ENCODE results near the gene ADGRV1.
"Not testable (repeated sequence)": the region's sequence is repeated elsewhere in the genome, so short reads cannot be mapped to it uniquely, and the experiment has no call there.

ADGRV1 gene

DNA sequence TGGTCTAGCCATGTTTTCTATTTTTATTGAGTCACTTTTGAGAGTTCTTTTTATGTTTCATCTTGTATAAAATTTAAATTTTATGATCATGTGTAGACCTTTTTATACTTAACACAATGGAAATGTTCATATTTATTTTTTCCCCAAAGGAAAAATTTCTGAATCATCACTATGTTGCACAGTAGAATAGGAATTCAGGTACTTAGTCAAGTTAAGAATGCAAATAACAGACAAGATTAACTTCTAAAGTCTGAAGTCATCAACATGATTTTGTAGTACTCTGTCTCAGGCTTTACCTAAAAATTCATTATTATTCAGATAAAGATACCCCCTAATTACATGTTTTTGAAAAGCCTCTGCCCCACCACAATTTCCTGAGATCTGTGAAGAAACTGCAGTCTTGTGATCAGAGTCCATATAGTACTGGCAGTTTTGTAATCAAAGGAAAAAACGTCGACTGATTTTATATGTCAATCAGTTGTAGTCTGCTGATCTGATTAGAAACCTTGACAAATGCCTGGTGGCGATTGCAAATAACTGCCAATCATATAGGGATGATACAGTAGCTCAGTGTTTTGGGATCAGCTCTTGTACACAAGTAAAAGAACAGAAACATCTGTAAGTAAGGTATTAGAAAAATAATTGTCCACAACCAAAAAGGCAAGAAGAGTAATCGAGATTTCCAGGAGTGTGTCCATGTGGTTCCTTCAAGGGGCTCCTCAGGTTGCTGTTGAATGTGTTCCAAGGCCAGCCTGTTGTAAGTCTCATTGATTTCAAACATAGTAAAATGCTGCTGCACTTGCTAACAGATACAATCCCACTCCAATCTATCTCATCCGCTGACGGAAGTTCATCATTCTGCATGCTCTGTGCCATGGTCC, 472.2 kb downstream of the ADGRV1 start:
- no peak for DNase-seq (ENCODE audit: low read depth)

GRCh38 chr5:91031402-91031752, 472.8 kb downstream of the ADGRV1 start:
- no peak for DNase-seq (ENCODE audit: low read depth)

DNA sequence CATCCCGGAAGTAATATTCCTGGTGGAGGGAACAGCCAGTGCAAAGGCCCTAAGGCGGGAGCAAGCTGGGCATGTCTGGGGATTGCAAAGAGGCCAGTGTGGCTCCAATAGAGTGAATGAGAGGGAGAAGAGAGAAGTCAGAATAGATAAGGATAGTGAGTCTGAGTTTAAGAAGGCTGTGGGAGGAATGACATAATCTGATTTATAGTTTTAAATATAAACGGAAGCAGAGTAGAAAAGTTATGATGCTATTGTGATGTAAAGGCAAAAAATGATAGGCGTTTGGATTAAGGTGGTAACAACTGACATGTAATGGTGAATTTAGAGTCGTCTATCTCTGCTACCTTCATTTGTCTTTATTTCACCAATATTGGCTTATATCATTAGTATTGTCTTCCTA, 473.5 kb downstream of the ADGRV1 start:
- DNase-seq (ENCODE audit: low read depth) = no peak

DNA sequence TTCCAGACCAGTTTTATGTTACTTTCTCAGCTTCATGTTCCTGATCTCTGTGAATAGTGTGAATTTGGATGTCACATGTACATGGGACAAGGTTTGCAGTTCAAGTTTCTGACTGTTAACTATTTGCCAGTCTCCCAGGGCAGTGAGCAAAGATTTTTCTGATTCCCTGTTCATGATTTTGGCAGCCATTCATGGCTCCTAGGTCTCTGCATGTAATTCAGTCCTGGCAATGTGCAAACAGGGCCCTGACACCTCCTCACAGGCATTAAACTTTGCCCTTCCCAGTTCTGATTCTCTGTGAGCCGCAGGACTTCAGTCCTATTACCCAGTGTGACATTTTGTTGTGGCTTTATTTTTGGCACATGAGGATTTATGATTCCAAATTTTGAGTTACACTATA, 474.8 kb downstream of the ADGRV1 start:
- DNase-seq (ENCODE audit: low read depth) = no peak

DNA sequence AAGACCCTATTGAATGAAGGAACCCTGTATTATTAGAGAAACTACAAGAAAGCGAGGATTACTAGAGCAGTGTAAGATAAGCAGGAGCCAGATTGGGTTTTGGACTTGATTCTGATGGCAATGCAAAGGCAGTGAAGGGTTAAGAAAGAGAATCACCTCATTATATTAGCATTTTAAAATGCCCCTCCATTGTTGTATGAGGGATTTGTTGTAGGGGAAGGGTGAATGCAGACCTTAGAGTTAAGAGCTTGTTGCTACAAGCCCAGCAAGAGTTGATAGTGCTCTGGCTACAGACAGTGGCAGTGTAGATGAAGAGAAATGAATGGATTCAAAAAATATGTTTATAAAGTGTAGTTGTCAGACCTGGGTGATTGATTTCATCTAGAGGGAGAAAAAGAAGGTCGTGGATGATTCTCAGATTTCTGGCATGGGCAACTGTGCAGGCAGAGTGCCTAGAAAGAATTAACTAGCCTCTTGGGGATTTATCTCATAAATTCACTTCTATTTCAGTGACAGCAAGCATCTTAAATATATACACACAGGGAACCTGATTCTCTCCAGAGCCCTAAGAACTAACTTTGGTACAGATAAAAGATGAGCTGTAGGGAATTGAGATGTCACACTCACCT, 479.7 kb downstream of the ADGRV1 start:
- peak; percentile 19 for DNase-seq (ENCODE audit: low read depth)

DNA sequence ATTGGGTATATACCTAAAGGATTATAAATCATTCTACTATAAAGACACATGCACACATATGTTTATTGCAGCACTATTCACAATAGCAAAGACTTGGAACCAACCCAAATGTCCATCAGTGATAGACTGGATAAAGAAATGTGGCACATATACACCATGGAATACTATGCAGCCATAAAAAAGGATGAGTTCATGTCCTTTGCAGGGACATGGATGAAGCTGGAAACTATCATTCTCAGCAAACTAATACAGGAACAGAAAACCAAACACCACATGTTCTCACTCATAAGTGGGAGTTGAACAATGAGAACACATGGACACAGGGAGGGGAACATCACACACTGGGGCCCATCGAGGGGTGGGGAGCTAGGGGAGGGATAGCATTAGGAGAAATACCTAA, 482.5 kb downstream of the ADGRV1 start:
- DNase-seq (ENCODE audit: low read depth) = not testable (repeated sequence)

GRCh38 chr5:91042247-91042935, 483.8 kb downstream of the ADGRV1 start:
- no peak for DNase-seq (ENCODE audit: low read depth)

- no peak for DNase-seq (ENCODE audit: low read depth)
Observed at GRCh38 chr5:91042936-91043255, 484.3 kb downstream of the ADGRV1 start.

GRCh38 chr5:91048073-91048472, 489.5 kb downstream of the ADGRV1 start:
- no peak for DNase-seq (ENCODE audit: low read depth)

DNA sequence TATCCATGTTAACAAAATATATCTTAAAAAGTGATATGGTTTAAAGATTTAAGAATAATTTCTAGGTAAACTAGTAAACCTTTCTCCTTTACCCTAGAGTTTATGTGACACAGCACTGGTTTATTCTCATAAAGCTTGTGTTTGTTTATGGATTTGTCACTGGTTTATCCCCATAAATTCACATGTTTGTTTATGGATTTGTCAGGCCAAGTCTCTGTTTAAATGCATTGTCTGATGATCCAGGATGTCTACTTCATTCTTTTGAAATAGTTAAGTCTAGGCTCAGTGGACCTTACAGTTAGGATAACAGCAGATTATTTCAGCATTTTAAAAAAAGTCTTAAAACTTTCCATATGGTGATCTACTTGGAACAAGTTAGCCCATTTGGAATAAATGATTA, 490.5 kb downstream of the ADGRV1 start:
- DNase-seq (ENCODE audit: low read depth) = no peak

GRCh38 chr5:91049800-91050199, 491.2 kb downstream of the ADGRV1 start:
- no peak for DNase-seq (ENCODE audit: low read depth)

DNA sequence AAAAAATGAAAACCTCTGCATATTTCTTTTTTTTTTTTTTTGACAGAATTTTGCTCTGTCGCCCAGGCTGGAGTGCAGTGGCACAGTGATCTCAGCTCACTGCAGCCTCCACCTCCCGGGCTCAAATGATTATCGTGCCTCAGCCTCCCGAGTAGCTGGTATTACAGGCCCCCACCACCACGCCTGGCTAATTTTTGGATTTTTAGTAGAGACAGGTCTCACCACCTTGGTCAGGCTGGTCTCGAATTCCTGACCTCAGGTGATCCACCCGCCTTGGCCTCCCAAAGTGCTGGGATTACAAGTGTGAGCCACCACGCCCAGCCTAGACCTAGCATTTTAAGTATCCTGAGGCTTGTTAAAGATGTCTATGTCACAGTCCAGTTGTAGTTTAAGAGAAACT, 493.8 kb downstream of the ADGRV1 start:
- DNase-seq (ENCODE audit: low read depth) = not testable (repeated sequence)

DNA sequence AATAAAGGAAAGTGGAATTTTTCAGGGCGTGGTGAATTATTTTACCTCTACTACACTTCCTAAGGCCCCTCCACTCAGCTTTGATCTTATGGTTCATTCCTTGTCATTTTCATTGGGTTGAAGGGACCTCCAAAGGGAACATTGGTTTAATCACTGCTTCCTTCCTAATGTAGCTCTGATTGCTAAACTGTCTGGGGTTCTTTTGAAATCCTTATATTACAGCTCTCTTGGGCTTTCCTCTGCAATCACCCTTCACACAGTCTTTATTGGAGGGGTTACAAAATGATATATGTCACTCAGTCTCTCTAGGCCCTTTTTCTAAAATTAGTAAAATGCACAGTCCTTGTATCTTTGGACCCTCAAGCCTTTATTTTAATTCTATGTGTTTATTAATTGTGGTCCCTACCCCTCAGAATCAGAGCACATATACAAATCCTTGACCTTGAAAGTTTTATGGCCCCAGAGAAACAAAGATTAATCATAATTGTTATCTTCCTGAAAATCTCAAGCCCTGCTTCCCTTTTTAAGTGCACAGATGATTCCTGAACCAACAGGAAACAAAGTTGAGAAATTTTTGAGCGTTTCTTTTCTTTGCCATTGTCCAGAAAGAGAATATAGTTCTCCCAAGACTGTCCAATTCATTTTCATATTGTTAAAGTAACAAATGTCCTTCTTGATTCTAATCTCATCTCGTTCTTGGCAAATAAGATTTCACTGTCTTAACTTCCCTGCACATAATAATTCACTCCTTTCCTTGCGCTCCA, 494.6 kb downstream of the ADGRV1 start:
- DNase-seq (ENCODE audit: low read depth) = no peak

DNA sequence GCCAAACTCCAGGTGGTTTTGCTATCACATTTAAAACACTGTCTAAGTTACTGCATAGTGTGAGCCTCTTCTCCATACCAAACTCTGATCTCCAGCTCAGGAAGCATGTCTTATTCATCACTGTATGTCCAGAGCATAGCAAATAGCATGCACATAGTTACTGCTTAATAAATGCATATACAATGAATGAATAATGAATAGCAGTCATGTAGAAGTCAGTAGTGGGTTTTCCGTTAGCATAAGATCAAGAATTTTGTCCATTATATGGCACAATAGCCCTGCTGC, 495.1 kb downstream of the ADGRV1 start:
- DNase-seq (ENCODE audit: low read depth) = no peak

GRCh38 chr5:91058155-91058554, 499.6 kb downstream of the ADGRV1 start:
- no peak for DNase-seq (ENCODE audit: low read depth)

- no peak for DNase-seq (ENCODE audit: low read depth)
Observed at GRCh38 chr5:91058575-91058974, 500.0 kb downstream of the ADGRV1 start.

GRCh38 chr5:91059409-91059808, 500.8 kb downstream of the ADGRV1 start:
- DNase-seq (ENCODE audit: low read depth) = no peak

DNA sequence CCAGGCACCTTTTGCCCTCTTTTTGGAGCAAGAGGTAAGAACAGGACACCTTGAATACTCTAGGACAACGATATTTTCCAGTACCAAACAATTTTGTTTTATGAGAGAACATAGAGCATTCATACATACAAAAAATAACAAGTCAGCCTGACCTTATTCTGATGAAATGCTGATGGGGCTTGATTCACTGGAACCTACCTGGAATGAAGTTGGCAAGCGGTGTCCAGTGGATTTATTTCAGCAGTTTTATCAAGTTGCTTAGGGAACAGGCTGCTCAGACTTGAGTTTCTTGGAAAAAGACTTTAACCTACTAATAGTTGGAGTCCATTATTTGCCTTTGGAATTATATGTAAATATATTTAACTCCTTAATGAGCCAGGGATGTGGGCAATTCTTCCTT, 502.5 kb downstream of the ADGRV1 start:
- DNase-seq (ENCODE audit: low read depth) = no peak

DNA sequence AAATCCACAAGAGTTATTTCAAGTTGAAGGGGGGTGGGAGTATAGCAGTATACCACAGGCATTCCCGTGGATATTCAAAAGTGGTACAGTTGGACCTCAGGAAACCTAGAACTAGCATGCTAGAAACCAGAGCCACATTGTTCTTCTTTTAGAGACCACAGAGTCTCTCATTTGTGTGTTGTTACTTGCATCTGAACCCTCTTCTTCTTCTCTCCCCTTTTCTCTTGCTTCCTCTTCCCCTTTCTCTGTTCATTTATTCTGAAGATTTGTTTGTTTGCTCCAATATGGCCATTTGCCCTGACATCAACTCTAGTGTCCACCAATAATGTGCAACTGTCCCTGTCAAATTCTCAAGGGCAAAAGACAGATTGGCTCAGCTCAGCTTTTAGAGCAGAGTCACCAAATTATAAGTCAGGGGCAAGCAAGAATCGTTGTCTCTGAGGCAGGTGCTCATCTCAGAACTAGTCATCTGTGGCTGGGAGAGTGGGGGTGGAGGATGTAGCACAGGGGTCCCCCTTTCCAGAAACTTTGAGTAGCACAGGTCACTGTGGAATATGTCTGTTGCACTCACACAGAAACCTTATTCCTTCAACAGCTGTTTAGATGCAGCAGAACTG, 503.5 kb downstream of the ADGRV1 start:
- no peak for DNase-seq (ENCODE audit: low read depth)

DNA sequence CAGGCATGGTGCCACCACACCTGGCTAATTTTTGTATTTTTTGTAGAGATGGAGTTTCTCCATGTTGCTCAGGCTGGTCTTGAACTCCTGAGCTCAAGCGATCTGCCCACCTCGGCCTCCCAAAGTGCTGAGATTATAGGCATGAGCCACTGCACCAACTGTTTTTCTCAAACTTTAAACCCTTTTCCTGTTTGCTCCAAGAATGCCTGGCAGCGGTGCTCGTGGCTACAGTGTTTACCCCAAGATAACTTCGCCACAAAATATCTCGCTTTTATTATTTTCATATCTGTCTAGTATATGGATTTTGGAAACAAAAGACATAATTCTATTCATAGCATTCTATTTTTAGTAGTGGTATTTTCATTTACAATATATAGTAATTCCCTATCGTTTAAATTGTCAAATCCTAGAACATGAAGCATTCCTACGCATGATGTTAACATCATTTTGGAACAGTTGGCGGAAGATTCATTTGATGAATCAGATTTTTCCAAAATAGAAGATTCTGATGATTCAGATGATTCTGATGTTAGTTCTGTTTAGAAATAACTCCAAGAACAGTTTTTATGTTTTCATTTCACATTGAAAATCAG, 504.6 kb downstream of the ADGRV1 start:
- DNase-seq (ENCODE audit: low read depth) = peak; percentile 12

DNA sequence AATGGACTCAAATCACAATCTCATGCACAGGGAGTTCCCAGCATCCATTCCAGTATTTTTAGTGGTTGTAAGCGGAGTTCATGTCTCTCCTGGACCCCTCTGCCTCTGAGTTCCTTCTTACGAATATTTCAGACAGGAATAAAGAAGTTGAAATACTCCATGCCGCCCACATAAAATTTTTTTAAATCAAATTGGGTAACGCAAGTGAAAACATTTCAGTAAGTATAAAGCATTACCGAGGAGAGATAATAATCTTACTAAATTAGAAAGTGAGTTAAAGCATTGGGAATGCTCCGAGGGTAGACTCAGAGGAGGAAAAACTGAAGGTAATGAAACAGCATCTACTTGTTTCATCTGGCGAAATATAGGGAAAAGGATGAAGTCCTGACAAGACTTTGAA, 506.9 kb downstream of the ADGRV1 start:
- no peak for DNase-seq (ENCODE audit: low read depth)

DNA sequence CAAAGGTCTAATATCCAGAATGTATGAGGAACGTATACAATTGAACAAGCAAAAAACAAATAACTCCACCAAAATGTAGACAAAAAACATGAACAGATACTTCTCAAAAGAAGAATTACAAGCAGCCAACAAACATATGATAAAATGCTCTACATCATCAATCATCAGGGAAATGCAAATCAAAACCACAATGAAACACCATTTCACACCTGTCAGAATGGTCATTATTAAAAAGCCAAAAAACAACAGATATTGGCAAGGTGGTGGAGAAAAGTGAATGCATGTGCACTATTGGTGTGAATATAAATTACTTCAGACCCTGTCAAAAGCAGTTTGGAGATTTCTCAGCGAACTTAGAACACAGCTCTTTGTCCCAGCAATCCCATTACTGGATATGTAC, 510.8 kb downstream of the ADGRV1 start:
- no peak for DNase-seq (ENCODE audit: low read depth)
